ENCODE results near the gene TTLL3. TPM values are rescaled to one million over a fixed set of nuclear protein-coding genes. Genes with fewer than 3 reads are reported as not detected.

TTLL3 gene
- total and polyA plus RNA-seq, 2 of the 8 experiments (the other 6 are each of a cell fraction or from before 2014, with no cell fraction given), result 5.9 to 8.9 TPM

- H3K18ac ChIP-seq (ENCODE audit: extremely low read depth, low read length), result no peak overlapping the region
- no peak overlapping the region for H3K4ac ChIP-seq (replicated peaks; ENCODE audit: insufficient read length, low read depth, low read length)
- H4K91ac ChIP-seq (replicated peaks; ENCODE audit: insufficient read length, low read length), result no peak overlapping the region
- peaks cover 0 to 1% of the 10 kb centered on the region in 2 experiments for H4K20me1 ChIP-seq (replicated peaks in 1 of 2; ENCODE audit: control insufficient read depth in 1 of 2, insufficient read depth in 2 of 2, low read length in 2 of 2)
- H3K27me3 ChIP-seq (replicated peaks in 1 of 4; ENCODE audit: control insufficient read depth in 3 of 4, extremely low read depth in 1 of 4, insufficient read depth in 3 of 4, low read length in 3 of 4), result no peaks in the 10 kb centered on the region
- no peaks in the 10 kb centered on the region; a peak in 1 of 4 replicates for H3K79me2 ChIP-seq (ENCODE audit: control insufficient read depth in 1 of 2, insufficient read depth in 2 of 2, low read length in 2 of 2)
- H3K23ac ChIP-seq (ENCODE audit: insufficient read length), result no peak overlapping the region
- no peak overlapping the region for H4K8ac ChIP-seq (ENCODE audit: extremely low read depth, insufficient read depth, low read length)
- no peak overlapping the region for H2BK12ac ChIP-seq (ENCODE audit: low read depth, low read length)
- H2BK120ac ChIP-seq (replicated peaks; ENCODE audit: low read depth, low read length), result no peak overlapping the region
- no peaks in the 10 kb centered on the region for H3K4me1 ChIP-seq (replicated peaks in 1 of 4; ENCODE audit: control insufficient read depth in 3 of 4, insufficient read depth in 4 of 4, low read length in 3 of 4)
- H2AFZ ChIP-seq (ENCODE audit: low read length), result no peak overlapping the region
- no peak overlapping the region for H2BK20ac ChIP-seq (ENCODE audit: low read length)
- H3K79me1 ChIP-seq (ENCODE audit: low read depth, low read length), result no peaks in the 10 kb centered on the region
- no peak overlapping the region for H2AK5ac ChIP-seq (ENCODE audit: low read depth, low read length)
- no peak overlapping the region for H3K4me2 ChIP-seq (ENCODE audit: insufficient read depth in 1 of 2, low read depth in 2 of 2, low read length in 2 of 2)
- POLR2A ChIA-PET (ENCODE audit: partially characterized antibody), result interaction anchor here (1.0 to 2.3 kb wide), 3 partner anchors 10 to 27 kb away, joined by 3 to 10 read pairs (median 3); no protein-coding TSS in a partner anchor
- WGBS, 2 experiments (ENCODE audit: extremely low coverage in 1 of 2, insufficient coverage in 1 of 2, insufficient read length in 1 of 2, insufficient replicate concordance in 2 of 2, low coverage in 1 of 2, low lambda C conversion rate in 2 of 2, missing lambda C conversion rate in 1 of 2), result 92% methylated on average over 7 of the region's 7 CpGs; no CpG with 5 or more reads in 1 of the 2 experiments
- CTCF ChIA-PET (ENCODE audit: partially characterized antibody), result interaction anchor here (0.8 to 1.8 kb wide), 7 partner anchors 10 to 160 kb away, joined by 3 to 9 read pairs (median 3); no protein-coding TSS in a partner anchor
- H3K9me3 ChIP-seq (ENCODE audit: insufficient read depth in 2 of 2, low read depth in 1 of 2, low read length in 1 of 2), result no peaks in the 10 kb centered on the region
- H3K14ac ChIP-seq (ENCODE audit: insufficient read length), result no peak overlapping the region
- H3K4me3 ChIP-seq (ENCODE audit: extremely low read depth in 1 of 4, insufficient read depth in 2 of 4, low read depth in 3 of 4, low read length in 4 of 4), result no peak overlapping the region
- H3K23me2 ChIP-seq (ENCODE audit: low read depth, low read length), result no peaks in the 10 kb centered on the region
- no peak overlapping the region for H4K5ac ChIP-seq (ENCODE audit: insufficient read length, low read depth, low read length)
- H3K27ac ChIP-seq (ENCODE audit: low read depth, low read length), result no peak overlapping the region
- DNase-seq (ENCODE audit: low read depth in 1 of 2, low spot score in 2 of 2), result no peak
- no peak for FAIRE-seq
- peaks cover 6 to 65% (median 35%) of the 10 kb centered on the region in 4 experiments for H3K36me3 ChIP-seq (ENCODE audit: control insufficient read depth in 2 of 4, insufficient read depth in 4 of 4, low read length in 3 of 4)
- H3K9ac ChIP-seq (replicated peaks in 1 of 4; ENCODE audit: extremely low read depth in 1 of 4, low read depth in 3 of 4, low read length in 3 of 4), result no peak overlapping the region
- H3K56ac ChIP-seq (replicated peaks; ENCODE audit: insufficient read length, low read depth, low read length), result no peak overlapping the region
- TF ChIP-seq MAFK (IDR thresholded peaks at IDR 0.05; ENCODE audit: low read depth, low read length) (no peak), RFX5 (IDR thresholded peaks at IDR 0.05; ENCODE audit: borderline replicate concordance, low read depth, low read length) (no peak), HDAC6 (IDR thresholded peaks at IDR 0.05; ENCODE audit: low read depth, low read length) (no peak), GABPA (IDR thresholded peaks at IDR 0.05; ENCODE audit: borderline replicate concordance, insufficient read depth, low read length) (no peak), CEBPB (IDR thresholded peaks at IDR 0.05; ENCODE audit: low read depth, low read length) (no peak), CHD1 (IDR thresholded peaks at IDR 0.05; ENCODE audit: low read depth, low read length) (no peak), SP1 (IDR thresholded peaks at IDR 0.05; ENCODE audit: low read depth, low read length) (no peak), JUN (IDR thresholded peaks at IDR 0.05; ENCODE audit: low read depth, low read length) (no peak), SRF (IDR thresholded peaks at IDR 0.05; ENCODE audit: low read depth, low read length) (no peak), KDM4A (IDR thresholded peaks at IDR 0.05; ENCODE audit: low read depth, low read length, severe bottlenecking) (no peak)
- H2BK5ac ChIP-seq (ENCODE audit: low read depth, low read length), result no peak overlapping the region
- H2BK15ac ChIP-seq (ENCODE audit: low read length), result no peak overlapping the region
Observed at GRCh38 chr3:9786209-9786739, 23.8 kb upstream of the TTLL3 start.

All from H1 (cell line).